AG20443 (cell line): Measurements from ENCODE around the gene DUX4.
"Not testable (repeated sequence)": the region's sequence is repeated elsewhere in the genome, so short reads cannot be mapped to it uniquely, and the experiment has no call there.

Experiments
- DNase-seq: peaks from one replicate; pipeline ENCODE4 v3.0.0; 2012; ENCODE audit warnings: low spot score, mixed read lengths

DUX4 gene

DNA sequence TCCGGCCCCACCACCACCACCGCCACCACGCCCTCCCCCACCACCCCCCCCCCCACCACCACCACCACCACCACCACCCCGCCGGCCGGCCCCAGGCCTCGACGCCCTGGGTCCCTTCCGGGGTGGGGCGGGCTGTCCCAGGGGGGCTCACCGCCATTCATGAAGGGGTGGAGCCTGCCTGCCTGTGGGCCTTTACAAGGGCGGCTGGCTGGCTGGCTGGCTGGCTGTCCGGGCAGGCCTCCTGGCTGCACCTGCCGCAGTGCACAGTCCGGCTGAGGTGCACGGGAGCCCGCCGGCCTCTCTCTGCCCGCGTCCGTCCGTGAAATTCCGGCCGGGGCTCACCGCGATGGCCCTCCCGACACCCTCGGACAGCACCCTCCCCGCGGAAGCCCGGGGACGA, at the start of gene DUX4:
DUX4 (plus strand) TSS at position 347 of the 400 bp plus-strand sequence; CDS start at position 347, 0 bp downstream.
- not testable (repeated sequence) for DNase-seq

DNA sequence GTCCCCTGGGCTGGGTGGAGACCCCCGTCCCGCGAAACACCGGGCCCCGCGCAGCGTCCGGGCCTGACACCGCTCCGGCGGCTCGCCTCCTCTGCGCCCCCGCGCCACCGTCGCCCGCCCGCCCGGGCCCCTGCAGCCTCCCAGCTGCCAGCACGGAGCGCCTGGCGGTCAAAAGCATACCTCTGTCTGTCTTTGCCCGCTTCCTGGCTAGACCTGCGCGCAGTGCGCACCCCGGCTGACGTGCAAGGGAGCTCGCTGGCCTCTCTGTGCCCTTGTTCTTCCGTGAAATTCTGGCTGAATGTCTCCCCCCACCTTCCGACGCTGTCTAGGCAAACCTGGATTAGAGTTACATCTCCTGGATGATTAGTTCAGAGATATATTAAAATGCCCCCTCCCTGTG, 1.9 kb downstream of the DUX4 start:
- DNase-seq: not testable (repeated sequence)

DNA sequence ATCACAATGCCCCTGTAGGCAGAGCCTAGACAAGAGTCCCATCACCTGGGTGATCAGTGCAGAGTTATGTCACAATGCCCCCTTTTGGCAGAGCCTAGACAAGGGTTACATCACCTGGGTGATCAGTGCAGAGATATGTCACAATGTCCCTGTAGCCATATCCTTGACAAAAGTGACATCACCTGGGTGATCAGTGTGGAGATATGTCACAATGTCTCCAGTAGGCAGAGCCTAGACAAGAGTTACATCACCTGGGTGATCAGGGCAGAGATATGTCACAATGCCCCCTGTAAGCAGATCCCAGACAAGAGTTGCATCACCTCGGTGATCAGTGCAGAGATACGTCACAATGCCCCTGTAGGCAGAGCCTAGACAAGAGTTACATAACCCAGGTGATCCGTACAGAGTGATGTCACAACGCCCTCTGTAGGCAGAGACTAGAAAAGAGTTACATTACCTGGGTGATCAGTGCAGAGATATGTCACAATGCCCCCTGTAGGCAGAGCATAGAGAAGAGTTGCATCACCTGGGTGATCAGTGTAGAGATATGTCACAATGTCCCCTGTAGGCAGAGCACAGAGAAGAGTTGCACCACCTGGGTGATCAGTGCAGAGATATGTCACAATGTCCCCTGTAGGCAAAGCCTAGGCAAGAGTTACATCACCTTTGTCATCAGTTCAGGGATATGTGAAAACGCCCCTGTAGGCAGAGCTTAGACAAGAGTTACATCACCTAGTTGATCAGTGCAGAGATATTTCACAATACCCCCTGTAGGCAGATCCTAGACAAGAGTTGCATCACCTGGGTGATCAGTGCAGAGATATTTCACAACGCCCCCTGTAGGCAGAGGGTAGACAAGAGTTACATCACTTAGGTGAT, 4.4 kb downstream of the DUX4 start:
- DNase-seq: not testable (repeated sequence)

DNA sequence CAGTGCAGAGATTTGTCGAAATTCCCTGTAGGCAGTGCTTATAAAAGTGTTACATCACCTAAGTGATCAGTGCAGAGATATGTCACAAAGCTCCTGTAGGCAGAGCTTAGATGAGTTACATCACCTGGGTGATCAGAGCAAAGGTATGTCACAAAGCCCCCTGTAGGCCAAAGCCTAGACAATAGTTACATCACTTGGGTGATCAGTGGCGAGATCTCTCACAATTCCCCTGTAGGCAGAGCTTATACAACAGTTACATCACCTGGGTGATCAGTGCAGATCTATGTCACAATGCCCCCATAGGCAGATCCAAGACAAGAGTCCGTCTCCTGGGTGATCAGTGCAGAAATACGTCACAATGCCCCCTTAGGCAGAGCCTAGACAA, 5.0 kb downstream of the DUX4 start:
- DNase-seq: not testable (repeated sequence)

DNA sequence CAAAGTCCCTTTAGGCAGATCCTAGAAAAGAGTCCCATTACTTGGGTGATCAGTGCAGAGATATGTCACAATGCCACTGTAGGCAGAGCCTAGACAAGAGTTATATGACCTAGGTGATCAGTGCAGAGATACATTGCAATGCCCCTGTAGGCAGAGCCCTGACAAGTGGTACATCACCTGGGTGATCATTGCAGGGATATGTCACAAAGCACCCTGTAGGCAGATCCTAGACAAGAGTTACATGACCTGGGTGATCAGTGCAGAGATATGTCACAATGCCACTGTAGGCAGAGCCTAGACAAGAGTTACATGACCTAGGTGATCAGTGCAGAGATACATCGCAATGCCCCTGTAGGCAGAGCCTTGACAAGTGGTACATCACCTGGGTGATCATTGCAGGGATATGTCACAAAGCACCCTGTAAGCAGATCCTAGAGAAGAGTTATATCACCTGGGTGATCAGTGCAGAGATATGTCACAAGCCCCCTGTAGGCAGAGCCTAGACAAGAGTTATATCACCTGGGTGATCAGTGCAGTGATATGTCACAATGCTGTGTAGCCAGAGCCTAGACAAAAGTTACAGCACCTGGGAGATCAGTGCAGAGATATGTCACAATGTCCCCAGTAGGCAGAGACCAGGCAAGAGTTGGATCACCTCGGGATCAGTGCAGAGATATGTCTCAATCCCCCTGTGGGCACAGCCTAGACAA, 5.6 kb downstream of the DUX4 start:
- DNase-seq: not testable (repeated sequence)

DNA sequence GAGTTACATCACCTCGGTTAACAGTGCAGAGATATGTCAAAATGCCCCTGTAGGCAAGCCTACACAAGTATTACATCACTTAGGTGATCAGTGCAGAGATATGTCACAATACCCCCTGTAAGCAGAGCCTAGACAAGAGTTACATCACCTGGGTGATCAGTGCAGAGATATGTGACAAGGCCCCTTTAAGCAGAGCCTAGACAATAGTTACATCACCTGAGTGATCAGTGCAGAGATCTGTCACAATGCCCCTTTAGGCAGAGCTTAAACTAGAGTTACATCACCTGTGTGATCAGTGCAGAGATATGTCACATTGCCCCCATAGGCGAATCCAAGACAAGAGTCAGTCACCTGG, 6.1 kb downstream of the DUX4 start:
- not testable (repeated sequence) for DNase-seq

DNA sequence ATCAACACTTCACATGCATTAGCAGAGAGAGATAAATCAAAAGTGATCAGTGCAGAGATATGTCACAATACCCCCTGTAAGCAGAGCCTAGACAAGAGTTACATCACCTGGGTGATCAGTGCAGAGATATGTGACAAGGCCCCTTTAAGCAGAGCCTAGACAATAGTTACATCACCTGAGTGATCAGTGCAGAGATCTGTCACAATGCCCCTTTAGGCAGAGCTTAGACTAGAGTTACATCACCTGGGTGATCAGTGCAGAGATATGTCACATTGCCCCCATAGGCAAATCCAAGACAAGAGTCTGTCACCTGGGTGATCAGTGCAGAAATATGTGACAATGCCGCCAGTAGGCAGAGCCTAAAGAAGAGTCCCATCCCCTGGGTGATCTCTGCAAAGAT, 7.4 kb downstream of the DUX4 start:
- DNase-seq: not testable (repeated sequence)

DNA sequence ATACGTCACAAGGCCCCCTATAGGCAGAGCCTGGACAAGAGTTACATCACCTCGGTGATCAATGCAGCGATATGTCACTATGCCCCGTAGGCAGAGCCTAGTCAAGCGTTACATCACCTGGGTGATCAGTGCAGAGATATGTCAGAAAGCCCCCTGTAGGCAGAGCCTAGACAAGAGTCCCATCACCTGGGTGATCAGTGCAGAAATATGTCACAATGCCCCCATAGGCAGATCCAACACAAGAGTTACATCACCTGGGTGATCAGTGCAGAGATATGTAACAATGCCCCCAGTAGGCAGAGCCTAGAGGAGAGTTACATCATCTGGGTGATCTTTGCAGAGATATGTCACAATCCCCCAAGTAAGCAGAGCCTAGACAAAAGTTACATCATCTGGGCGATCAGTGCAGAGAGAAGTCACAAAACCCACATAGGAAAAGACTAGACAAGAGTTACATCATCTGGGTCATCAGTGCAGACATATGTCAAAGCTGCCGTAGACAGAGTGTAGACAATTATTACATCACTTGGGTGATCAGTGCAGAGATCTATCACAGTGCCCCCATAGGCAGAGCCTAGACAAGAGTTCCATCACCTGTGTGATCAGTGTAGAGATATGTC, 8.0 kb downstream of the DUX4 start:
- DNase-seq: not testable (repeated sequence)

DNA sequence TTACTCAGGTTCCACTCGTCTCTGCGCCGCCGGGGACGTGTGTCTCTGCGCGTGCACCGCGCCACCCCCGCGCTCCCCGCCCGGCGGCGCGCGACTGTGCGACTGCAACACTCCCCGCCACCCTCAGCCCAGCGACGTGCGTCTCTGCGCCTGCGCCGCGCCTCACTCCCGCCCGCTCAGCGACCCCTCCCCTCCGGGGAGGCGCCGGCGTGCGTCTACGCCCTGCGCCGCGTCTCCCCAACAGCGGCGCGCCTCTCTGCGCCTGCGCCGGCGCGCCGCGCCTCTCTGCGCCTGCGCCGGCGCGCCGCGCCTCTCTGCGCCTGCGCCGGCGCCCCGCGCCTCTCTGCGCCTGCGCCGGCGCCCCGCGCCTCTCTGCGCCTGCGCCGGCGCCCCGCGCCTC, 29.9 kb downstream of the DUX4 start:
- not testable (repeated sequence) for DNase-seq
